Mesodermal cell (in vitro differentiated cells): Measurements from ENCODE around the gene SERBP1.
A peak's percentile ranks its signal among the peaks of the same experiment; 100 is the strongest.
"Not testable (repeated sequence)": the region's sequence is repeated elsewhere in the genome, so short reads cannot be mapped to it uniquely, and the experiment has no call there.

ENCODE experiments used
- H3K27ac ChIP-seq: 2 replicates; pipeline ENCODE4 v1.7.0; 2013; ENCODE audit warnings: mild to moderate bottlenecking, low read depth, low read length, moderate library complexity; ENCODE audit not compliant: severe bottlenecking
- H3K36me3 ChIP-seq: 2 replicates; pipeline ENCODE4 v1.7.1; 2013; ENCODE audit warnings: mild to moderate bottlenecking, low read length, moderate library complexity; ENCODE audit not compliant: control insufficient read depth, insufficient read depth
- H3K4me1 ChIP-seq: one replicate; pipeline ENCODE4 v1.7.1; 2013; ENCODE audit warnings: mild to moderate bottlenecking, low read length; ENCODE audit not compliant: insufficient read depth, control insufficient read depth, poor library complexity, severe bottlenecking
- H3K4me3 ChIP-seq: 2 replicates; pipeline ENCODE4 v1.7.0; 2013; ENCODE audit warnings: low read length, control low read depth, mild to moderate bottlenecking; ENCODE audit not compliant: insufficient read depth, poor library complexity, severe bottlenecking; ENCODE audit errors: extremely low read depth
- H3K9me3 ChIP-seq: 2 replicates; pipeline ENCODE4 v1.7.1; 2013; ENCODE audit warnings: mild to moderate bottlenecking, low read length, moderate library complexity; ENCODE audit not compliant: control insufficient read depth
- WGBS, 2 experiments: methylation state at CpG; one replicate each; pipeline ENCODE4 v1.1.5; 2013; ENCODE audit warnings: missing lambda C conversion rate in 2 of 2; ENCODE audit not compliant: insufficient coverage in 2 of 2; 5-methylcytosine and 5-hydroxymethylcytosine counted together

SERBP1 gene

DNA sequence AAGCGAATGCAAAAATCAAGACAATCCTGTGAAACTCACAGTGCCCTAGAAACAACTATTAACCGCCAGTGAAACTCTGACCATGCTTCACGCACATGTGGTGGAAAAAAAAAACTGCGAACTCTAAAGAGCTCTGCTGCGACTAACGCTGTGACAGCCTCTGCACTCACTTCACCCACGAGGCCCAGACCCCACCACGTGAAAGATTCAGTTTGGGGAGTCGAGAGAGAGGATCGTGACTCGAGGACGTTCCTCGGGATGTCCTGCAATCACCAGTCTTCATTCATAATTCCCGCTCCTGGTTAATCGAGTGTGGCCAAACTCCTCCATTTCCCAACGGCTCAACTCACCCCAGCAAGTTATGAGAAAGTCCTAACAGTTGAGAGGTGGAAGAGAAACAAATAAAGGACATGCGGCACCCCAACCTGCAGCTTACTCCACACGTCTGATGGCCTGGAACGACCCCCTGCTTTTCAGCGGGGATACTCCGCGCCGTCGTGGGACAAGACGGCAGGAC, 1.1 kb downstream of the SERBP1 start:
- Histone ChIP-seq H3K4me1 (peaks cover 5% of the 10 kb centered on the region), H3K27ac (no peak overlapping the region), H3K4me3 (peak overlapping the region; percentile 92), H3K36me3 (peaks cover 37% of the 10 kb centered on the region), H3K9me3 (no peaks in the 10 kb centered on the region)
- 0 to 1% methylated on average over 17 to 18 of the region's 25 CpGs for WGBS, 2 experiments

DNA sequence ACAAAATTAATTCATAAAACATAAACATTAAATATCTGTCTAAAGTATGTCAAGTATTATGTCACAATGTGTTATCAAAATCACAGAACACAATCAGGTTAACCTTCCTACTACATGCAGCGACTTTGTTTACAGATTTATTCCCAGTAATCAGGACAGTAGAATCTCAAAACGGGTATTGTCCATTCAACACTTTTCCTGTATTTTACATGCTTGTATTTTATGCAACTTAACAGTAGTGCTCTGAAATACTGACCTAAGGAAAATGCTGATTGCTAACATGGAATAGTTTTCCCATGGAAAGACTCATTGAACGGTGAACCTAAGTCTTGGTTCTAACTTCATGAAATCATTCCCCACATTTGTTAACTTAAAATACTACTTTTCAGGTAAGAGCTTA, 2.3 kb downstream of the SERBP1 start:
- peaks cover 48% of the 10 kb centered on the region for H3K36me3 ChIP-seq

DNA sequence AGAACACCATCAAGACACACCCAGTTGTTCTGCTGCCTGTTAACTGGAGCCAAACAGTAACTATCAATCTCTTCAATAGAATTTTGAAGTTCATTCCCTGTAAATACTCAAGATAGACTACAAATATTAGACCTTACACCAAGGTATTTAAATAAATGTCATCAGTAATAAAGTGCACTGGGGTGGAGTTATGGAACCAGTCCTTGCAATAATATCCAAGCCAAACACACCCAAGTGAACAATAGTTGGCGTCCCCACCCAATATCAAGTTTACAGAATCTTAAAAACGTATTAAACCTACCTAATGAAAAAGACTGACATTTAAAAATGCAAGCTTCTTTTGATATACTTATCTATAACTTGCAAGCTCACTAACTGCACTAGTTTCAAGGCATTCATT, 2.7 kb downstream of the SERBP1 start:
- Histone ChIP-seq H3K36me3 (peaks cover 53% of the 10 kb centered on the region), H3K4me3 (peak overlapping the region; percentile 92)
- 29 to 46% methylated on average over 2 of the region's 2 CpGs for WGBS, 2 experiments

More for the DNA sequence above, 2.3 kb downstream of the SERBP1 start:
- Histone ChIP-seq H3K4me1 (peaks cover 5% of the 10 kb centered on the region), H3K9me3 (no peaks in the 10 kb centered on the region), H3K27ac (no peak overlapping the region), H3K4me3 (peak overlapping the region; percentile 92)
- WGBS, 2 experiments, result 14% methylated on average over 2 of the region's 3 CpGs; no CpG with 5 or more reads in 1 of the 2 experiments

DNA sequence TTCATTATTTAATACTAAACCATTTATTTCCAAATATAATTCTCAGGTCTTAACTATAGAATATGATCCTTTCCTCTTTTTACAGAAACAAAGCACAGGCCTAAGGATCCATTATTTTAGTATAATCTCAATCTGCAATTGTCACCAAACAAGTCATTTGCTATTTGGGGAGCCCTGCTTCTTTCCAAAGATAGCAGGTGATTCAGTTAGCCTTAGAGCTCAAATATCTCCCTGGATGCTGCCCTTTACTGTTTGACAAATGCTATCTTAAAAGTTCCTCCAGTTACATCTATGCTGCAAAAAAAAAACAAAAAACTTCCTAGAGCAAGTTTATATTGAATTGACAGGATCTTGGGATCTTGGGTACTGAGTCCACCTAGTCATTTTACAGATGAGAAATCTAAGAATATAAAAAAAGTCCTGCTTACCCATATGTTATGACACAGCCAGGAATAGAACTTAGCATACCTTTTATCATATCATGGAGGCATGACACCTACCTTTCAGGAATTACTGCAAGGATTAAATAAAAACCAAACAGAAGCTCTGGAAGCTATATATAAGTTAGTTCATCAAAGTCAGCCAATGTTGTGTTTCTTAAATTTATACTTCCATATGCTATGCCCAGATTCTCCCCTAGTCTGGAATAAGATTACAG, 9.2 kb downstream of the SERBP1 start:
- H3K9me3 ChIP-seq, result no peaks in the 10 kb centered on the region
- H3K36me3 ChIP-seq, result peaks cover 90% of the 10 kb centered on the region
- no peaks in the 10 kb centered on the region for H3K4me1 ChIP-seq
- H3K4me3 ChIP-seq, result no peak overlapping the region
- no peak overlapping the region for H3K27ac ChIP-seq

More for the DNA sequence above, 2.7 kb downstream of the SERBP1 start:
- peaks cover 5% of the 10 kb centered on the region for H3K4me1 ChIP-seq
- H3K27ac ChIP-seq, result no peak overlapping the region
- no peaks in the 10 kb centered on the region for H3K9me3 ChIP-seq

DNA sequence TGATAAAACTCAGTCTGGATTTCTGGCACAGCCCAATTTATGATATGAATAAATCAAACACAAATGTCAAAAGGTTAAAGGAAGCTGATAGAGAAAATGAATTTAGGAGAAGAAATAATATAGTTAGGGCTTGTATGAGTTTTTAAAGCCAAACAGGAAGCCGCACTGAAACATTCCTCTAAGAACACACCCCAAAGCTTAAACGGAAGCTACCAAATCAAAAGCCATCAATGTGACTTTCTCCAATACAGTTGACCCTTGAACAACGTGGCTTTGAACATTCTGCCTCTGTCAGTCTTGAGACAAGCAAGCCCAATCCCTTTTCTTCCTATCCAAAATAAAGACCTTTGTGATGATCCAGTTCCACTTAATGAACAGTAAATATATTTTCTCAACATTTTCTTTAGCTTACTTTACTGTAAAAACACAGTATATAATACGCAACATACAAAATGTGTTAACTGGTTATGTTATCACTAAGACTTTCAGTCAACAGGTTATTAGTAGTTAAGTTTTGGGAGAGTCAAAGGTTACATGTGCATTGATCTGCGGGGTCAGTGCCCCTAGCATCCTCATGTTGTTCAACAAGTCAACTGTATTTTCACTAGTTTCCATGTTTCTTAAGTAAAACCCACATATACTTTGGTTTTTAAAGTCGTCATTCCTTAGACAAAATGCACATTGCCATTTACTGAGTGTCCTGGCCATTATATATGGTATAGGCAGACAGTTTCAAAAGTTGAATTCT, 11.2 kb downstream of the SERBP1 start:
- peaks cover 93% of the 10 kb centered on the region for H3K36me3 ChIP-seq
- H3K27ac ChIP-seq, result no peak overlapping the region
- no peaks in the 10 kb centered on the region for H3K9me3 ChIP-seq
- no peaks in the 10 kb centered on the region for H3K4me1 ChIP-seq
- WGBS, 2 experiments, result 94 to 95% methylated on average over 3 to 4 of the region's 6 CpGs
- H3K4me3 ChIP-seq, result no peak overlapping the region

DNA sequence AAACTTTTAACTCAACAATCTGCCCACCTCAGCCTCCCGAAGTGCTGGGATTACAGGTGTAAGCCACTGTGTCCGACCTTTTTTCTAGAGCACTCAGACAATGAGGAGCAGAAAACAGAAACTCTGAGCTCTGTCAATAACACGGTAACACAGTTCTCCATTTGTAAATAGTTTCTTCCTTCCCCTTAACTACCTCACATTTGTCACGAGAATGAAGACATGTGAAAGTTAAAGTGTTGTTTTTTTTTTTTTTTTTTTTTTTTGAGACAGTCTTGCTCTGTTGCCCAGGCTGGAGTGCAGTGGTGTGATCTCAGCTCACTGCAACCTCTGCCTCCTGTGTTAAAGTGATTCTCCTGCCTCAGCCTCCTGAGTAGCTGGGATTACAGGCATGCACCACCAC, 12.5 kb downstream of the SERBP1 start:
- H3K4me3 ChIP-seq, H3K27ac ChIP-seq, H3K4me1 ChIP-seq, H3K9me3 ChIP-seq: not testable (repeated sequence)
- H3K36me3 ChIP-seq, result peaks cover 92% of the 10 kb centered on the region
- WGBS, 2 experiments, result 94 to 95% methylated on average over 2 of the region's 4 CpGs

DNA sequence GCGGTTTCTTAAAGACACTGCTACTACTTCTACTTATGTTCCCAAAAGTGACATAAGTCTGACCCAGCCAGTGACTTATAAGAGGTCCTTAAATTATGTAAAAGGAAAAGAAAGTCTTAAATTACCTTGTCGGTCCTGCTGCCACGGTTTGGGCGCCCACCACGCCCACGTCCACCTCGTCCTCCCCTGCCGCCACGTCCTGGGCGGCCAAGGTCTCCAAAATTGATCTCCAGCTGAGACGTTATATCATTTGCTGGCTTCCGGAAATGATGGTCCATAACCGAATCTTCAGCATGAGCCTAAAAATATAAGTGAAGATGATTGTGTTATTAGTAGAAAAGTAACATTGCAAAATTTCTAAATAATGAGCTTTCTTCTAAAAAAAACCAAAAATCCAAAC, 15.2 kb downstream of the SERBP1 start:
- 97% methylated on average over 5 to 7 of the region's 13 CpGs for WGBS, 2 experiments
- H3K27ac ChIP-seq, result no peak overlapping the region
- no peaks in the 10 kb centered on the region for H3K4me1 ChIP-seq
- H3K9me3 ChIP-seq, result no peaks in the 10 kb centered on the region
- H3K4me3 ChIP-seq, result no peak overlapping the region
- H3K36me3 ChIP-seq, result peaks cover 77% of the 10 kb centered on the region

DNA sequence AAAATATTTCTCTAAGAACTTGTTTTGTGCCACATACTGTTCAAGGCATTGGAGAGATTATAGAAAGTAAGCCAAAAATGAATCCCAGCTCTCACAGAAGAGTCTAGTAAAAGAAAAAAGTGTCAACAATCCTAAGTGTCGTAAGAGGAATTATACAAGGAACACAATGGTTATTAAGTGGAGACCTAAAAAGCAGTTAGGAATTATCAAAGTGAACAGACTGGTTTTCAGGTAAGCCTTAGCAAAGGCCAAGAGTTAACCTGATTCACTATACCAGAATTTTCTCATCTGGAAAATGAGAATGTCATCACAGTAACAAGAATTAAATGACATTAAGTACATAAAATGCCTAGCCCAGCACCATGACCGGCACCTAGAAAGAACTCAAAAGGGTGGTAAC, 15.6 kb downstream of the SERBP1 start:
- 100% methylated on average over 1 of the region's 2 CpGs; no CpG with 5 or more reads in 1 of the 2 experiments for WGBS, 2 experiments
- Histone ChIP-seq H3K27ac (no peak overlapping the region), H3K4me3 (no peak overlapping the region), H3K4me1 (no peaks in the 10 kb centered on the region), H3K9me3 (no peaks in the 10 kb centered on the region), H3K36me3 (peaks cover 77% of the 10 kb centered on the region)

DNA sequence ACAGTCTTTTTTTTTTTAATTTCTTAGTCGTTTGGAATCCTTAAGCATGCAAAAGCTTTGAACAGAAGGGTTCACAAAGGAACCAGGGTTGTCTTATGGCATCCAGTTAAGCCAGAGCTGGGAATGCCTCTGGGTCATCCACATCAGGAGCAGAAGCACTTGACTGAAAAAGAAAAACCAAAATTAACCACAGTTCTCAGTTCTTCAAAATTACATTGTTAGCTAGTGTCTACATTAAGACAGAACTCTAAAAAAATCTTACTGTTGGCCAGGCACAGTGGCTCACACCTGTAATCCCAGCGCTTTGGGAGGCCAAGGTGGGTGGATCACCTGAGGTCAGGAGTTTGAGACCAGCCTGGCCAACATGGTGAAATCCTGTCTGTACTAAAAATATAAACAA, 17.1 kb downstream of the SERBP1 start:
- H3K36me3 ChIP-seq, result peaks cover 67% of the 10 kb centered on the region
- H3K9me3 ChIP-seq, H3K4me3 ChIP-seq, H3K4me1 ChIP-seq, H3K27ac ChIP-seq: not testable (repeated sequence)
- 73 to 82% methylated on average over 2 of the region's 2 CpGs for WGBS, 2 experiments

DNA sequence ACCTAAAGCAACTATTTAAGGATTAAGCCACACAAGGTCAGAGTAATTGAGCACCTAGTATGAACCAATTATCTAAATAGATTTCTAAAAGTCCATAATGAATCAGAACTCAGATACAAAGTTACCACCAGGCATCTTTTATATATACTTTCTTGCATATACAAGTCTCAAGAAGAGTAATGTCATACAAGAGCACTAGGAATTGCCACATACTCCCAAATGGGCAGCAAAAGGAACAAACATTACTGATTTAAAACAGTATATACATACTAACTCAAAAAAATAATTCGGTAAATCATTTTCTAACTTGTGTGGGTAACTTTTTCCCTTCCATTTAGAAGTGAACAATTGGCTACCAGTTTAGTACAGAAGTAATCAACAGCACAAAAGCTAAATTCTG, 22.1 kb downstream of the SERBP1 start:
- Histone ChIP-seq H3K36me3 (peaks cover 21% of the 10 kb centered on the region), H3K4me3 (no peak overlapping the region), H3K9me3 (no peaks in the 10 kb centered on the region), H3K4me1 (no peaks in the 10 kb centered on the region), H3K27ac (no peak overlapping the region)
- no CpG with 5 or more reads among the region's 1 CpG for WGBS, 2 experiments

DNA sequence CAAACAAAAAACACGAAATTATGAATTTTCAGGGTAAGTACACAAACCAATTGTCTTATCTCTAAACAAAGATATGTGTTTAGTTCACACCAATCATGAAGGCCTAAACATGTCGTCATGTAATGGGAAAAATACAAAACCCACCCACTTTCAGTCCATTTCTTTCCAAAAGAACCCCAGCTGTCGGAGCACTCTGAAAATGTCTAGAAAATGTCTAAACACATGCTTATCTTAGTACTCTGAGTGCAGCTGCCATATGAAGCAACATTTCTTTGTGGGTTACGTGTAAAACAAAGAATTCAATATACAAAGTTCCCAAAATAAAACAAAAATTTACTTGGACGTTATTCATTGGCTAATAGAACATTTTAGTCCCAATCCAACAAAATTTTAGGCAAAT, 22.7 kb downstream of the SERBP1 start:
- Histone ChIP-seq H3K36me3 (peaks cover 18% of the 10 kb centered on the region), H3K27ac (no peak overlapping the region), H3K9me3 (no peaks in the 10 kb centered on the region), H3K4me1 (no peaks in the 10 kb centered on the region), H3K4me3 (no peak overlapping the region)
- WGBS, 2 experiments, result 93 to 98% methylated on average over 3 to 5 of the region's 5 CpGs
